WTC11 (cell line): ENCODE results near the gene SEMA7A. TPM values are rescaled to one million over a fixed set of nuclear protein-coding genes. Genes with fewer than 3 reads are reported as not detected.

Source experiments
- ATAC-seq: fragments of 200-7000 bp; cut with Tn5 transposase; 2 replicates; pipeline ENCODE4 v1.10.0; 2021; ENCODE audit warnings: mild to moderate bottlenecking, moderate library complexity
- CTCF ChIA-PET: fragments of 300-600 bp; sonication (Branson Sonifier 250); formaldehyde crosslinking; loops from one replicate; lab custom pipeline; 2021; ENCODE audit warnings: antibody characterized with exemption; lab: Charles Lee
- POLR2A ChIA-PET: fragments of 350-600 bp; sonication (Branson Sonifier 250); formaldehyde crosslinking; loops from one replicate; lab custom pipeline; 2021; ENCODE audit warnings: antibody characterized with exemption; lab: Charles Lee
- DNase-seq: peaks from one replicate; pipeline ENCODE4 v3.0.0; 2021; ENCODE audit warnings: low spot score
- H3K27ac Mint-ChIP-seq: 2 replicates; pipeline ENCODE4 v1.8.0; 2021; ENCODE audit warnings: mixed read lengths
- H3K27me3 Mint-ChIP-seq: 2 replicates; pipeline ENCODE4 v1.8.0; 2021; ENCODE audit warnings: low read depth, mild to moderate bottlenecking, moderate library complexity, mixed read lengths
- H3K36me3 Mint-ChIP-seq: 2 replicates; pipeline ENCODE4 v1.8.0; 2021; ENCODE audit warnings: mixed read lengths
- H3K4me1 Mint-ChIP-seq: 2 replicates; pipeline ENCODE4 v1.8.0; 2022; ENCODE audit warnings: mixed read lengths
- H3K4me3 Mint-ChIP-seq: 2 replicates; pipeline ENCODE4 v1.8.0; 2021; ENCODE audit warnings: mild to moderate bottlenecking, moderate library complexity, mixed read lengths
- H3K9me3 Mint-ChIP-seq: 2 replicates; pipeline ENCODE4 v1.8.0; 2021; ENCODE audit warnings: mixed read lengths
- AFF4 ChIP-seq: sonication (generic); formaldehyde crosslinking; IDR thresholded peaks from 2 replicates; pipeline ENCODE4 v1.8.1; 2023; ENCODE audit warnings: mild to moderate bottlenecking, missing genetic modification reagents, borderline replicate concordance
- ATF3 ChIP-seq: sonication (generic); formaldehyde crosslinking; conservative IDR thresholded peaks from 2 replicates; pipeline ENCODE4 v1.8.1; 2022; ENCODE audit warnings: mild to moderate bottlenecking, missing genetic modification reagents
- CBFB ChIP-seq: sonication (generic); formaldehyde crosslinking; IDR thresholded peaks from 2 replicates; pipeline ENCODE4 v1.8.1; 2022; ENCODE audit warnings: mild to moderate bottlenecking, low read depth, missing genetic modification reagents
- CREB1 ChIP-seq: sonication (generic); formaldehyde crosslinking; IDR thresholded peaks from 2 replicates; pipeline ENCODE4 v1.8.0; 2023; ENCODE audit warnings: mild to moderate bottlenecking, missing genetic modification reagents
- IRF2 ChIP-seq: sonication (generic); formaldehyde crosslinking; IDR thresholded peaks from 2 replicates; pipeline ENCODE4 v1.8.0; 2022; ENCODE audit warnings: low read depth, missing genetic modification reagents, borderline replicate concordance
- JUN ChIP-seq: sonication (generic); formaldehyde crosslinking; IDR thresholded peaks from 2 replicates; pipeline ENCODE4 v1.8.0; 2023; ENCODE audit warnings: mild to moderate bottlenecking, missing genetic modification reagents
- MYBL2 ChIP-seq: sonication (generic); formaldehyde crosslinking; IDR thresholded peaks from 2 replicates; pipeline ENCODE4 v1.8.1; 2023; ENCODE audit warnings: mild to moderate bottlenecking, moderate library complexity, missing genetic modification reagents
- NFE2L1 ChIP-seq: sonication (generic); formaldehyde crosslinking; IDR thresholded peaks from 2 replicates; pipeline ENCODE4 v1.8.1; 2023; ENCODE audit warnings: missing genetic modification reagents
- PREB ChIP-seq: sonication (generic); formaldehyde crosslinking; IDR thresholded peaks from 2 replicates; pipeline ENCODE4 v1.8.1; 2022; ENCODE audit warnings: mild to moderate bottlenecking, missing genetic modification reagents, moderate library complexity, borderline replicate concordance
- STAT6 ChIP-seq: sonication (generic); formaldehyde crosslinking; conservative IDR thresholded peaks from 2 replicates; pipeline ENCODE4 v1.8.1; 2023; ENCODE audit warnings: mild to moderate bottlenecking, low read depth, missing genetic modification reagents, moderate library complexity
- USF2 ChIP-seq: sonication (generic); formaldehyde crosslinking; IDR thresholded peaks from 2 replicates; pipeline ENCODE4 v1.8.1; 2023; ENCODE audit warnings: mild to moderate bottlenecking, missing genetic modification reagents, moderate library complexity
- ZBTB21 ChIP-seq: sonication (generic); formaldehyde crosslinking; IDR thresholded peaks from 2 replicates; pipeline ENCODE4 v1.8.1; 2023; ENCODE audit warnings: mild to moderate bottlenecking, missing genetic modification reagents, borderline replicate concordance
- ZNF138 ChIP-seq: sonication (generic); formaldehyde crosslinking; conservative IDR thresholded peaks from 2 replicates; pipeline ENCODE4 v1.8.1; 2022; ENCODE audit warnings: mild to moderate bottlenecking, moderate library complexity, missing genetic modification reagents
- ZNF232 ChIP-seq: sonication (generic); formaldehyde crosslinking; IDR thresholded peaks from 2 replicates; pipeline ENCODE4 v1.8.0; 2022; ENCODE audit warnings: mild to moderate bottlenecking, missing genetic modification reagents
- ZNF281 ChIP-seq: sonication (generic); formaldehyde crosslinking; IDR thresholded peaks from 2 replicates; pipeline ENCODE4 v1.8.0; 2023; ENCODE audit warnings: mild to moderate bottlenecking, missing genetic modification reagents
- ZNF512 ChIP-seq: sonication (generic); formaldehyde crosslinking; IDR thresholded peaks from 2 replicates; pipeline ENCODE4 v1.8.1; 2022; ENCODE audit warnings: missing genetic modification reagents, borderline replicate concordance
- total RNA-seq: library from RNA; stranded (reverse); gene quantifications from 3 replicates; pipeline ENCODE4 v1.2.3, GENCODE V29; 2021

Gene SEMA7A
- total RNA-seq, 1 experiment from 2014 or later: 17.9 TPM

- TF ChIP-seq ZBTB21 (CRISPR knock-in tag): no peak
- TF ChIP-seq NFE2L1 (CRISPR knock-in tag): no peak
- no peak for TF ChIP-seq IRF2 (CRISPR knock-in tag)
Measured at GRCh38 chr15:74419432-74419831, 14.3 kb downstream of the SEMA7A start (continued).

GRCh38 chr15:74418575-74419338, 15.0 kb downstream of the SEMA7A start:
- Mint-ChIP-seq H3K4me1 (peaks cover 29% of the 10 kb centered on the region), H3K27me3 (no peaks in the 10 kb centered on the region), H3K27ac (no peak overlapping the region), H3K4me3 (no peak overlapping the region), H3K9me3 (no peaks in the 10 kb centered on the region), H3K36me3 (peaks cover 6% of the 10 kb centered on the region)
- POLR2A ChIA-PET: no interaction called here
- CTCF ChIA-PET: interaction anchor here (0.7 to 0.8 kb wide), 2 partner anchors 37 to 42 kb away, joined by 3 read pairs; partner anchors contain the start of gene UBL7
- DNase-seq (no peak), ATAC-seq (no peak)
- TF ChIP-seq STAT6 (CRISPR knock-in tag) (no peak), AFF4 (no peak), IRF2 (CRISPR knock-in tag) (no peak), MYBL2 (CRISPR knock-in tag) (no peak), ZNF232 (CRISPR knock-in tag) (no peak), NFE2L1 (CRISPR knock-in tag) (no peak), ATF3 (CRISPR knock-in tag) (no peak), JUN (CRISPR knock-in tag) (no peak), ZNF512 (CRISPR knock-in tag) (no peak)

GRCh38 chr15:74417670-74418069, 16.1 kb downstream of the SEMA7A start:
- ChIA-PET CTCF (interaction anchor here (0.8 to 1.0 kb wide), 2 partner anchors 21 to 43 kb away, joined by 3 read pairs; partner anchors contain the start of gene UBL7), POLR2A (no interaction called here)
- Mint-ChIP-seq H3K4me1 (peaks cover 18% of the 10 kb centered on the region), H3K9me3 (no peaks in the 10 kb centered on the region), H3K27me3 (no peaks in the 10 kb centered on the region), H3K27ac (no peak overlapping the region), H3K36me3 (peaks cover 6% of the 10 kb centered on the region), H3K4me3 (no peak overlapping the region)
- no peak for ATAC-seq
- DNase-seq: no peak
- TF ChIP-seq USF2 (CRISPR knock-in tag): no peak
- no peak for TF ChIP-seq ZNF138 (CRISPR knock-in tag)
- no peak for TF ChIP-seq ZNF281 (CRISPR knock-in tag)
- TF ChIP-seq PREB (CRISPR knock-in tag): no peak
- TF ChIP-seq CREB1: no peak
- no peak for TF ChIP-seq ZBTB21 (CRISPR knock-in tag)
- TF ChIP-seq CBFB: no peak
